Testis (tissue), 2 donors: Measurements from ENCODE around the gene ARL10.

Experiments used
- POLR2A ChIP-seq: fragments of 450-650 bp; IDR thresholded peaks from one replicate; pipeline ENCODE4 v1.6.1; 2017; ENCODE audit warnings: antibody characterized with exemption, mild to moderate bottlenecking, moderate library complexity
- TF ChIP-seq, protein P1 (sequence below), 3 experiments: fragments of 450-650 bp in 2 of 3; fragments of 200-600 bp in 1 of 3; sonication (generic) in 1 of 3; IDR thresholded peaks; one replicate each; pipeline ENCODE4 v1.5.1; 2016 to 2019; ENCODE audit warnings: antibody characterized with exemption in 3 of 3, mild to moderate bottlenecking in 2 of 3, moderate library complexity in 1 of 3

DNA sequence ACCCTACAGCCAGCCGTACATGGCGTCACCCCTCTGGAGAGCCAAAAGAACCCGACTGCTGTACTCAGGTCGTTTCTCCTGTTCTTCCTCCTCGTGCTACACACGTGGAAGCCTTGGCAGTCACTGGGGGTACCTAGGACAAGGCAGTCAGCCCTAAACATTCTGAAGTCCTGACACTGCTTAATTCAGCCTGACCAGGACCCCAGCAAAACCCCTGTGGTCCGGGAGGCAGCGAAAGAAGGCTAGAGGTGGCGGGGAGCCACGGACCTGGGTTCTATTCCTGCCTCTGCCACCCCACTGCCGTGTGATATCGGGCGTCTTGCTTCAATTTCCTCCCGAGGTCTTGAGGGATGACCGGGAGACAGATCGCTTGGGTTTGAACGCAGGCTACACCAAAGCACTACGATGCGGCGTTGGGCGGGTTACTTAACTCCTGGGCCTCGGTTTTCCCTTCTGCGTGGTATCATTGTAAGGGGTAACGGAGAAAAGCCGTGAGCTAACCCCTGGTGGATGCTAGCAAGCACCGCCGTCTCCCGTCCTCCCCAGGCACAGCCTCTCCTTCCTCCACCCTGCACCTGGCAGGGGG lies 429 bp upstream of the ARL10 start:
- TF ChIP-seq, protein P1, sequence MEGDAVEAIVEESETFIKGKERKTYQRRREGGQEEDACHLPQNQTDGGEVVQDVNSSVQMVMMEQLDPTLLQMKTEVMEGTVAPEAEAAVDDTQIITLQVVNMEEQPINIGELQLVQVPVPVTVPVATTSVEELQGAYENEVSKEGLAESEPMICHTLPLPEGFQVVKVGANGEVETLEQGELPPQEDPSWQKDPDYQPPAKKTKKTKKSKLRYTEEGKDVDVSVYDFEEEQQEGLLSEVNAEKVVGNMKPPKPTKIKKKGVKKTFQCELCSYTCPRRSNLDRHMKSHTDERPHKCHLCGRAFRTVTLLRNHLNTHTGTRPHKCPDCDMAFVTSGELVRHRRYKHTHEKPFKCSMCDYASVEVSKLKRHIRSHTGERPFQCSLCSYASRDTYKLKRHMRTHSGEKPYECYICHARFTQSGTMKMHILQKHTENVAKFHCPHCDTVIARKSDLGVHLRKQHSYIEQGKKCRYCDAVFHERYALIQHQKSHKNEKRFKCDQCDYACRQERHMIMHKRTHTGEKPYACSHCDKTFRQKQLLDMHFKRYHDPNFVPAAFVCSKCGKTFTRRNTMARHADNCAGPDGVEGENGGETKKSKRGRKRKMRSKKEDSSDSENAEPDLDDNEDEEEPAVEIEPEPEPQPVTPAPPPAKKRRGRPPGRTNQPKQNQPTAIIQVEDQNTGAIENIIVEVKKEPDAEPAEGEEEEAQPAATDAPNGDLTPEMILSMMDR (IDR thresholded peaks at IDR 0.05), result no peak
- TF ChIP-seq POLR2A, result no peak
